Sigmoid colon (tissue), 4 donors: ENCODE results near the gene ESR2.

ENCODE experiments used
- POLR2A ChIP-seq, 2 donors: fragments of 450-650 bp; IDR thresholded peaks; one replicate each; pipeline ENCODE4 v1.6.1; 2016; ENCODE audit warnings: antibody characterized with exemption in 2 of 2, mild to moderate bottlenecking in 2 of 2, moderate library complexity in 2 of 2
- POLR2AphosphoS5 ChIP-seq, 4 donors: sonication (generic); formaldehyde crosslinking; IDR thresholded peaks; one replicate each; pipeline ENCODE4 v1.6.1; 2017; ENCODE audit warnings: antibody characterized with exemption in 4 of 4
- TF ChIP-seq, protein P1 (sequence below), 4 experiments: fragments of 450-650 bp in 3 of 4; fragments of 200-600 bp in 1 of 4; IDR thresholded peaks; one replicate each; pipeline ENCODE4 v1.5.1; 2016 to 2019; ENCODE audit warnings: antibody characterized with exemption in 4 of 4, mild to moderate bottlenecking in 3 of 4, moderate library complexity in 2 of 4

DNA sequence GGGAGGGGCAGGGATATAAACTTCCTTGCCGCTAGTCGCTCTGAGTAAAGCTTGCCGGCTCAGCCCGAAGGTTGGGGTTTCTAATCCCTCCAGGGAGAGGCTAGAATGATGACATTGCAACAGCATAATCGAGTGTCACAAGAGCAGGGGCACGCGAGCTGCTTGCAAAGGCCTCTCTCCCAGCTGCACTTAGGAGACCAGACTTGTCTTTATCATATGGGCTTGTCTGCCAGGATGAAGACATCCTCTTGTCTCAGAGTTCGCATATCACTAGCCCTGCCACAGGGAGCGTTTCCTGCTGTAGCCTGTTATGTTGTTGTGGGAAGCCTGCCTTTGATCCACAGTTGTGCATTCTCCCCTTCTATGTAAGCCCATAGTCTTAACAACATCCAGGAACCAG lies 180.0 kb downstream of the ESR2 start:
- no peak for TF ChIP-seq POLR2A (IDR thresholded peaks at IDR 0.05)
- TF ChIP-seq, protein P1, sequence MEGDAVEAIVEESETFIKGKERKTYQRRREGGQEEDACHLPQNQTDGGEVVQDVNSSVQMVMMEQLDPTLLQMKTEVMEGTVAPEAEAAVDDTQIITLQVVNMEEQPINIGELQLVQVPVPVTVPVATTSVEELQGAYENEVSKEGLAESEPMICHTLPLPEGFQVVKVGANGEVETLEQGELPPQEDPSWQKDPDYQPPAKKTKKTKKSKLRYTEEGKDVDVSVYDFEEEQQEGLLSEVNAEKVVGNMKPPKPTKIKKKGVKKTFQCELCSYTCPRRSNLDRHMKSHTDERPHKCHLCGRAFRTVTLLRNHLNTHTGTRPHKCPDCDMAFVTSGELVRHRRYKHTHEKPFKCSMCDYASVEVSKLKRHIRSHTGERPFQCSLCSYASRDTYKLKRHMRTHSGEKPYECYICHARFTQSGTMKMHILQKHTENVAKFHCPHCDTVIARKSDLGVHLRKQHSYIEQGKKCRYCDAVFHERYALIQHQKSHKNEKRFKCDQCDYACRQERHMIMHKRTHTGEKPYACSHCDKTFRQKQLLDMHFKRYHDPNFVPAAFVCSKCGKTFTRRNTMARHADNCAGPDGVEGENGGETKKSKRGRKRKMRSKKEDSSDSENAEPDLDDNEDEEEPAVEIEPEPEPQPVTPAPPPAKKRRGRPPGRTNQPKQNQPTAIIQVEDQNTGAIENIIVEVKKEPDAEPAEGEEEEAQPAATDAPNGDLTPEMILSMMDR (IDR thresholded peaks at IDR 0.05), result no peak
- no peak for TF ChIP-seq POLR2AphosphoS5 (IDR thresholded peaks at IDR 0.05)
